HepG2 (cell line): ENCODE results near the gene RUFY2. TPM values are rescaled to one million over a fixed set of nuclear protein-coding genes. Genes with fewer than 3 reads are reported as not detected.

Source experiments
- ATAC-seq: fragments of 200-7000 bp; cut with Tn5 transposase; 3 replicates; pipeline ENCODE4 v1.9.1; 2020; ENCODE audit warnings: mild to moderate bottlenecking, moderate library complexity
- BruUV-seq: library from RNA; stranded (reverse); fragments of 400-500 nt; replicated peaks from 2 replicates; lab custom pipeline; 2021; lab: Mats Ljungman, UMichigan
- CTCF ChIA-PET: fragments of 300-600 bp; formaldehyde crosslinking; extraction: SDS; loops from one replicate; lab custom pipeline; 2021; ENCODE audit warnings: low total read pairs, inconsistent platforms, low intra/inter-chr PET ratio; lab: Yijun Ruan, JAX
- POLR2A ChIA-PET: fragments of 350-600 bp; sonication (Branson Sonifier 250); formaldehyde crosslinking; loops from one replicate; lab custom pipeline; 2020; ENCODE audit warnings: antibody characterized with exemption, inconsistent platforms; lab: Yijun Ruan, JAX
- DNase-seq: peaks from one replicate; pipeline ENCODE4 v3.0.0-alpha.2; 2015; ENCODE audit warnings: low spot score
- FAIRE-seq: peaks from 3 replicates; lab custom pipeline; 2011; peaks lifted over from hg19 to GRCh38; lab: Jason Lieb, UNC
- H2AFZ ChIP-seq: one replicate; pipeline ENCODE4 v1.6.1; 2011; ENCODE audit warnings: low read length, inconsistent platforms
- H3K27ac ChIP-seq: fragments of 300-600 bp; 3 replicates; pipeline ENCODE4 v1.8.0; 2011; ENCODE audit warnings: mixed run types, mild to moderate bottlenecking, mixed read lengths, low read length, inconsistent platforms; ENCODE audit not compliant: insufficient read depth; ENCODE audit errors: extremely low read length
- H3K27me3 ChIP-seq, 2 experiments: fragments of 200-600 bp in 1 of 2; 2 replicates in 1 of 2; 3 replicates in 1 of 2; pipeline versions ENCODE4 v1.6.0 to v1.8.0; 2011; ENCODE audit warnings: low read length in 2 of 2, mild to moderate bottlenecking in 2 of 2, moderate library complexity in 2 of 2, inconsistent platforms in 1 of 2; ENCODE audit not compliant: insufficient read depth in 2 of 2, control insufficient read depth in 1 of 2
- H3K36me3 ChIP-seq, 2 experiments: fragments of 200-600 bp in 1 of 2; replicated peaks in 1 of 2; 2 replicates in 1 of 2; 3 replicates in 1 of 2; pipeline versions ENCODE4 v1.5.1 to v1.8.0; 2011; ENCODE audit warnings: low read length in 2 of 2, inconsistent platforms in 1 of 2; ENCODE audit not compliant: insufficient read depth in 2 of 2, control insufficient read depth in 1 of 2
- H3K4me1 ChIP-seq: 2 replicates; pipeline ENCODE4 v1.5.1; 2012; ENCODE audit warnings: low read length, inconsistent platforms; ENCODE audit not compliant: insufficient read depth
- H3K4me2 ChIP-seq: 2 replicates; pipeline ENCODE4 v1.6.0; 2011; ENCODE audit warnings: low read depth, low read length, inconsistent platforms
- H3K4me3 ChIP-seq, 3 experiments: fragments of 200-600 bp in 1 of 3; sonication (generic), shearing (Covaris generic) in 1 of 3; replicated peaks in 1 of 3; 2 replicates each; pipeline ENCODE4 v1.5.1; 2011 to 2016; ENCODE audit warnings: low read length in 3 of 3, inconsistent platforms in 2 of 3, low read depth in 2 of 3, mild to moderate bottlenecking in 2 of 3, control low read depth in 1 of 3, mixed read lengths in 1 of 3; ENCODE audit not compliant: insufficient read depth in 1 of 3
- H3K79me2 ChIP-seq: one replicate; pipeline ENCODE4 v1.6.1; 2011; ENCODE audit warnings: low read length, inconsistent platforms; ENCODE audit not compliant: insufficient read depth
- H3K9ac ChIP-seq: 2 replicates; pipeline ENCODE4 v1.6.0; 2011; ENCODE audit warnings: mild to moderate bottlenecking, low read depth, low read length, inconsistent platforms; ENCODE audit not compliant: insufficient read depth
- H3K9me3 ChIP-seq: 2 replicates; pipeline ENCODE4 v1.5.1; 2012; ENCODE audit warnings: mild to moderate bottlenecking, low read length
- H4K20me1 ChIP-seq: 2 replicates; pipeline ENCODE4 v1.6.0; 2011; ENCODE audit warnings: inconsistent platforms, mild to moderate bottlenecking, low read length, moderate library complexity; ENCODE audit not compliant: insufficient read depth
- RBFOX2 ChIP-seq: fragments of 200-400 bp; formaldehyde crosslinking; IDR thresholded peaks from 2 replicates; pipeline ENCODE4 v1.6.1; 2017; ENCODE audit warnings: low read depth, mild to moderate bottlenecking, low read length
- ZBTB4 ChIP-seq: sonication (generic); formaldehyde crosslinking; IDR thresholded peaks from 2 replicates; pipeline ENCODE4 v1.4.0; 2020; ENCODE audit warnings: missing genetic modification reagents, mild to moderate bottlenecking, borderline replicate concordance
- WGBS: methylation state at CpG from one replicate; pipeline ENCODE4 v1.1.6; 2017; ENCODE audit warnings: low lambda C conversion rate; 5-methylcytosine and 5-hydroxymethylcytosine counted together
- in situ Hi-C: cut with HindIII; loops from 2 replicates; pipeline ENCODE4 v1.10.0; 2017; ENCODE audit warnings: low pct_unique_long_range_greater_than_20kb; ENCODE audit not compliant: extremely low pct_ligation_motif_present
- intact Hi-C: fragments of 100-400 bp; cut with micrococcal nuclease; formaldehyde crosslinking; loops from one replicate; pipeline ENCODE4 v1.10.0; 2022; ENCODE audit not compliant: unreplicated experiment
- polyA plus RNA-seq, 8 experiments: library from polyadenylated mRNA; depleted of rRNA in 3 of 8; stranded (reverse) in 7 of 8; unstranded in 1 of 8; fragments of >200 nt; fragmentation: Illumina TruSeq in 4 of 8; extraction: Trizol in 4 of 8; gene quantifications; 2 replicates each; pipeline versions ENCODE4 v1.2.1 to v1.2.3, GENCODE V29; 2011 to 2016; ENCODE audit warnings: low read depth in 4 of 8, missing spikeins in 1 of 8, mixed read lengths in 1 of 8; ENCODE audit not compliant: insufficient read depth in 1 of 8
- total RNA-seq, 5 experiments: library from RNA; depleted of rRNA; stranded (reverse); fragments of >200 nt; fragmentation: Illumina TruSeq; extraction: Trizol; gene quantifications; 2 replicates each; pipeline ENCODE4 v1.2.3, GENCODE V29; 2016; ENCODE audit warnings: low read depth in 1 of 5

RUFY2 gene
- total and polyA plus RNA-seq, 2 of the 13 experiments (the other 11 are each of a cell fraction or from before 2014, with no cell fraction given), result 10.1 to 16.1 TPM

- Histone ChIP-seq H3K4me1 (peaks cover 35% of the 10 kb centered on the region), H3K27me3 (no peaks in the 10 kb centered on the region; a peak in 1 of 5 replicates), H3K9ac (no peak overlapping the region), H3K4me3 (no peak overlapping the region; a peak in 2 of 6 replicates), H2AFZ (no peak overlapping the region), H3K36me3 (peaks cover 12 to 44% of the 10 kb centered on the region in 2 experiments), H3K79me2 (peaks cover 81% of the 10 kb centered on the region), H3K9me3 (no peaks in the 10 kb centered on the region), H4K20me1 (peaks cover 62% of the 10 kb centered on the region), H3K27ac (no peak overlapping the region), H3K4me2 (peak overlapping the region; percentile 79)
- DNase-seq (no peak), FAIRE-seq (no peak), ATAC-seq (no peak)
- no TSS peak for BruUV-seq
- in situ Hi-C loops (no loop called here), intact Hi-C loops (no loop called here)
- WGBS, result 89% methylated on average over 7 of the region's 7 CpGs
- ChIA-PET POLR2A (no interaction called here), CTCF (no interaction called here)
- peak; percentile 46 for TF ChIP-seq RBFOX2
- no peak for TF ChIP-seq ZBTB4 (CRISPR knock-in tag)
Measured at GRCh38 chr10:68336754-68337351, 70.2 kb downstream of the RUFY2 start.
